Measurements from ENCODE around the gene POU2F3. TPM values are rescaled to one million over a fixed set of nuclear protein-coding genes. Genes with fewer than 3 reads are reported as not detected.

The POU2F3 gene
- total RNA-seq, 1 donor from 2014 or later: not detected

- no peak for DNase-seq (ENCODE audit: low read depth, low spot score)
Observed at GRCh38 chr11:120337355-120338106, 97.6 kb downstream of the POU2F3 start.

GRCh38 chr11:120338107-120338933 is 98.4 kb downstream of the POU2F3 start:
- DNase-seq (ENCODE audit: low read depth, low spot score): no peak

GRCh38 chr11:120339394-120339890 is 99.5 kb downstream of the POU2F3 start:
- no peak for DNase-seq (ENCODE audit: low read depth, low spot score)

DNA sequence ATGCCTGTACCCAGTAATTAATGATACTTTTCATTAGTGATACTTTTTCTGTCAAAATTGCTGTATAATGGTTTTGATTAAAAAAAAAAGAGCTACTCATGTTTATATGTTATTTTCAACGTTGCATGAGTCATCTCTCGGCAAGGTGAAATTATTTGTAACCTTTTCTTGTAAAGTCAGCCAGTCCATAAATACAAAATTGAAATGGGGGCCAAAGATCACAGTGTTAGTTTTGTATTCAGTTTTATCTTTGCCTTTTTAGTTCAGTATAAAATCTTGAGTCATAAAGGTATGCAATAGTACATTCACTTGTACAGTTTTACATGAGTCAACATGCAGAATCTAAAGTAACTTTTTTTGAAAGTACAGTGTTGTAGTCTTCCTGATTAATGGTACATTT is 100.6 kb downstream of the POU2F3 start:
- no peak for DNase-seq (ENCODE audit: low read depth, low spot score)

DNA sequence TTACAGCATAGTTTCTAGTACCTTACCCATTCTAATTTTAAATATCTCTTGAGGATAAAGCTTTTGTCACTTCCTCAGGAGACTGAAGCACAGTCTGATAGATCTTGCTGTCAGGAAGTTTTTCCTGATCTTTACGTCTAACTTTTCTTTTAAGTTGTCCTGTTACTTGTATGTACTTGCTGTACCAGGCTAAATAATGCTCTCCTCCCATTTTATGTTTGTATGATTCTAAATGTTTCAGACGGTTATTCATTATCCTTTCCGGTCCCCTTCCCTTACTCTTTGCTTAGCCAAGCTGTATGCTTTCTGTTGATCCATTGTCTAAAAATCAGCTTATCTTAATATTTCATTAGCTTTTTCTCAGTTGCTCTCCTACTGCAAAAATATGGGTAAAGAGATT is 102.3 kb downstream of the POU2F3 start:
- DNase-seq (ENCODE audit: low read depth, low spot score): no peak

GRCh38 chr11:120342678-120343077 is 102.7 kb downstream of the POU2F3 start:
- no peak for DNase-seq (ENCODE audit: low read depth, low spot score)

DNA sequence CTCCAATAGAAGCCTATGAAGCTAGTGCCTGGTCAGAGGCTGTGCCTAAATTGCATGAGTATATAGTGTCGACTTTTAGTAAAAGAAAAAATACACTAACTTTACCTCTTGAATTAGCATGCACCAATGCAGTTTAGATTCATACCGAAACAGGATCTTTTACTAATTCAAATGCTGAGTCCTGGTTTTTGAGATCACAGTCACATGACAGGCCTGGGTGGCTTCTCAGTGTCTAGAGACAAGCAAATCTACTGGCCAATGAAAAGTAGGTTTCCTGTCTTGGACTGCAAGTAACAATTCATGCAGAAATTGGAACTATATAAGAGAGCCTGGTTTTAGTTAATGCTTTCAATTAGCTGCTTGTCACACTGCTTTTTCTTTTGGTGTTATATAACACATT is 103.5 kb downstream of the POU2F3 start:
- DNase-seq (ENCODE audit: low read depth, low spot score): no peak

GRCh38 chr11:120344302-120345004 is 104.5 kb downstream of the POU2F3 start:
- no peak for DNase-seq (ENCODE audit: low read depth, low spot score)

DNA sequence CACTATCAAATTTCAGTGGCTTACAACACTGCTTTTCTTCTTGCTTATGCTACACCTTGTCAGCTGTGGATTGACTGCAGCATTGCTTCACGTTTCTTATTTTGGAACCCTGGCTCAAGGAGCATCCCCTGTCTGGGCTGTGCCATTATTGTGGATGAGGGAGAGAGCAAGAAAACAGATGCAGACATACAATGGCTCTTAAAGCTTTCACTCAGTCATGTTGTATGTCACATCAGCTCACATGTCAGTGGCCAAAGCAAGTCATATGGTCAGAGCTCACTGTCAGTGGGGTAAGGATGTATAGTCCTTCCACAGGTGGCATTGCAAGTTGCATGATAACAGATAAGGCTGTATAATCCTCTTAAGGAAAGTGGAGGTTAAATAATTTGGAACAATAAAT is 106.3 kb downstream of the POU2F3 start:
- no peak for DNase-seq (ENCODE audit: low read depth, low spot score)

- no peak for DNase-seq (ENCODE audit: low read depth, low spot score)
Observed at GRCh38 chr11:120350637-120351036, 110.7 kb downstream of the POU2F3 start.

DNA sequence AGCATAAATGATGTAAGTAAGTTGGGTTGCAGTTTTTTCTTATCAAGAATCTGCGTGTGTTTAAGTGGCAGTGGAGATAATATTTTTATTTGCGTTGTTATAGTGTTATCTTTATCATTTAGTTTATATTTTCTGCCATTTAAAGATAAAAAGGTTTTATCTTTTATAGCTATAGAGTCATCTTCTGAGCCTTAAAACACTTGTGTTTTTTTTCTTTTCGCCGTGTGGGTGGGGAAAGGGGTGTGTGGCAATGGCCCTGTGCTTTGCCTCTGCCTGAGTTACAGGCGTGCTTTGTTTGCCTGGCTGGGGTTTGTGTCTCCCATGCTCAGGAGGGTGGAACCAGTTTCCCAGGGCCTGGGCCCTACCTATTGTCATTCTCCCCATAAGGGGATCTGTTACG is 112.5 kb downstream of the POU2F3 start:
- DNase-seq (ENCODE audit: low read depth, low spot score): no peak

- no peak for DNase-seq (ENCODE audit: low read depth, low spot score)
Observed at GRCh38 chr11:120354068-120354467, 114.1 kb downstream of the POU2F3 start.

DNA sequence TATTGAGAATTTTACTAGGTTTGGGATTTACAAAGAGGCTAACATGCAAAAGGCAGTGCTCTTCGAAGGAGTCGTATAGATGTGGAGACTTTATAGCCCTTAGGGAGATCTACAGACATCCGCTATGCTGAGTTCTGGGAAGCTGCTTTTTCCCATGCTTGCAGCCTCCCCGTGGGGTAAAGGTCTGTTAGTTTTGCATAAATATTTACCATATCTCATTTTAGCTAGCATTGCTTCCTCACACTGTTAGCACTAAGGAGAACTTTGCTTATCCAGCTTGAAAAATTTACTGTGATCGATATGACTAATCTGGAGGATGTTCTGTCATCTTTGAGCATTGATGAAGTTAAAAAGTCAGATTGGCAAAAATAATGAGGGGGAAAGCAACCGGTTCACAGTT is 114.8 kb downstream of the POU2F3 start:
- DNase-seq (ENCODE audit: low read depth, low spot score): no peak

DNA sequence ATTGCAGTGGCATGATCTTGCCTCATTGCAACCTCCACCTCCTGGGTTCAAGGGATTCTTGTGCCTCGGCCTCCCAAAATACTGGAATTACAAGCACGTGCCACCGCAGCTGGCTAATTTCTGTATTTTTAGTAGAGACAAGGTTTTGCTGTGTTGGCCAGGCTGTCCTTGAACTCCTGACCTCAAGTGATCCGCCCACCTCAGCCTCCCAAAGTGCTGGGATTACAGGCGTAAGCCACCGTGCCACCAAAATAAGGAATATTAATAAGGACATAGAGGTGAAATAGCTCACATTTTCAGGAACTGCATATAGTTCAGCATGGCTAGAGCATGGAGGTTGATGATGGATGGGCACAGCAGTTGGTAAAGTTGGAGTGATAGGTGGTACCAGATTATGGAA is 117.7 kb downstream of the POU2F3 start:
- DNase-seq (ENCODE audit: low read depth, low spot score): no peak

DNA sequence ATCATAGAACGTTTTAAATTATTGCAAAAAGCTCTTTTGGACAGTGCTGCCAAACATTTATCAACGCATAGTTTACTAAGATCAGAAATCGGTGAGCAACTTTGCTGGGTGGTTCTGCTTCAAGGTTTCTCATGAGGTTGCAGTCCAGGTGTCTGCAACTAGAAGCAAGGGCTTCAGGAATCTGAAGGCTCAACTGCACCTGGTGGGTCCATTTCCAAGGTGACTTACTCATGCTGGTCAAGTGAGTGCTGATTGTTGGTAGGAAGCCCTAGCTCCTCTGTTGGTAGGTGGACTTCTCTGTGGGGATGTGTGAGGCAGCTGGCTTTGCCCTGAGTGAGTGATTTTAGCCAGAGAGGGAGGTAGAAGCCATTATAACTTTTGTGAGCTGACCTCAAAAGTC is 118.8 kb downstream of the POU2F3 start:
- no peak for DNase-seq (ENCODE audit: low read depth, low spot score)

DNA sequence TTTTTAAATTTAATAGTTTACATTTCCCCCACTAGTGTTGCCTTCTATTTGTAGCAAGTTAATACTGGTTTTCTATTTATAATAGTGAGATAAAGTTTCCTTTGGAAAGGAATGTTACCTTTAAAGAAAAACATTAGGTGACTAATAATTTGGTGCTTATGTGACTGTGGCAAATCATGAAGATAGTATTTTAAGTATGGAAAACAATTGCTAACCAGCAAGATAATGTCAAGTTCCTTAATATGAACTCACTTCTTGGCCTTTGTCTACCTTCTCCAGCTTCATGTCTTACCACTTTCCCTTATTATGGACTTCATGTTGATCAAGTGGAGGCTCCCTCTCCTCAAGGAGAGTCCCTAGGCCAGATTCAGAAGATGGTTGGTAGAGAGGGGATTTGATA is 123.5 kb downstream of the POU2F3 start:
- no peak for DNase-seq (ENCODE audit: low read depth, low spot score)

DNA sequence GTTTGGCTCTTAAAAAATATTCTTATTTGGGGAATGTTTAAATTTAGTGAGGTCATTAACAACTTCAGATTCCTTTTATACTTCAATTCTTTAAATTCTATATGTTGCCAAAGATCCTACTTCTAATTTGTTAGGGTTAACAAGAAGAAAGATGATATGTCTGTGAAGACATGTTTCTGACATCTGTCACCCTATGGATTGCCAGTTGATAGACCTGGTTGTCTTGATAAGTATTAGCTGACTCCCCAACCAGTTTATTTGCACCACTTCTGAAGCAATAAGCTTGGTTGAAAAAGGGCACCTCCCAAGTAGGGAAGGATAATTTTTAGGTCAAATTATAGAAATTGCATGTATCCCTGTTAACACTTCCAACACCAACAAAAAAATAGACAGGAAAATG is 125.6 kb downstream of the POU2F3 start:
- DNase-seq (ENCODE audit: low read depth, low spot score): no peak

Other genes starting within 250 kb of the POU2F3 start
- gene TRIM29, start 102.0 kb upstream of the POU2F3 start, total RNA-seq: 0.25 TPM in 1 of 2 replicates, not detected in the other
- gene OAF, start 29.1 kb upstream of the POU2F3 start, total RNA-seq: 3.3 and 4.2 TPM in 2 replicates
- gene TLCD5, start 85.2 kb downstream of the POU2F3 start, total RNA-seq: 6.0 and 6.4 TPM in 2 replicates
- 95.5 and 135 TPM in 2 replicates for gene ARHGEF12, start 96.3 kb downstream of the POU2F3 start, total RNA-seq